ENCODE results near the gene ZDHHC12.

DNA sequence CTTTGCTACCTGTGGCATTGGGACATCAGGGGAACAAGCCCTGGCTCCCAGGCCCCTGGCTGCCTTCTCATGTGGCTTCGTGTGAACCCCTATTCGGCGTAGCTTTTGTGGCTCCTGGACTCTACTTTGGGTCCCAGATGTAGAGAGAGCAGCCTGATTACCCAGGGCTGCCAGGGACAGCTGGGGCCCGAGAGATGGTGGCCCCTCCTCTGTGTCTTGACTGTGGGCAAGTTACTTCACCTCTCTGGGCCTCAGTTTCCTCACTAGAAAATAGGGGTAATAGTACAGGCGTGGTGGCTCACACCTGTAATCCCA is 19.6 kb downstream of the ZDHHC12 start:
- TF ChIP-seq, protein P1, sequence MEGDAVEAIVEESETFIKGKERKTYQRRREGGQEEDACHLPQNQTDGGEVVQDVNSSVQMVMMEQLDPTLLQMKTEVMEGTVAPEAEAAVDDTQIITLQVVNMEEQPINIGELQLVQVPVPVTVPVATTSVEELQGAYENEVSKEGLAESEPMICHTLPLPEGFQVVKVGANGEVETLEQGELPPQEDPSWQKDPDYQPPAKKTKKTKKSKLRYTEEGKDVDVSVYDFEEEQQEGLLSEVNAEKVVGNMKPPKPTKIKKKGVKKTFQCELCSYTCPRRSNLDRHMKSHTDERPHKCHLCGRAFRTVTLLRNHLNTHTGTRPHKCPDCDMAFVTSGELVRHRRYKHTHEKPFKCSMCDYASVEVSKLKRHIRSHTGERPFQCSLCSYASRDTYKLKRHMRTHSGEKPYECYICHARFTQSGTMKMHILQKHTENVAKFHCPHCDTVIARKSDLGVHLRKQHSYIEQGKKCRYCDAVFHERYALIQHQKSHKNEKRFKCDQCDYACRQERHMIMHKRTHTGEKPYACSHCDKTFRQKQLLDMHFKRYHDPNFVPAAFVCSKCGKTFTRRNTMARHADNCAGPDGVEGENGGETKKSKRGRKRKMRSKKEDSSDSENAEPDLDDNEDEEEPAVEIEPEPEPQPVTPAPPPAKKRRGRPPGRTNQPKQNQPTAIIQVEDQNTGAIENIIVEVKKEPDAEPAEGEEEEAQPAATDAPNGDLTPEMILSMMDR (IDR thresholded peaks at IDR 0.05; ENCODE audit: low read depth, low read length, missing input control): no peak
- no peak for TF ChIP-seq JUND (IDR thresholded peaks at IDR 0.05)
- TF ChIP-seq, protein P2, sequence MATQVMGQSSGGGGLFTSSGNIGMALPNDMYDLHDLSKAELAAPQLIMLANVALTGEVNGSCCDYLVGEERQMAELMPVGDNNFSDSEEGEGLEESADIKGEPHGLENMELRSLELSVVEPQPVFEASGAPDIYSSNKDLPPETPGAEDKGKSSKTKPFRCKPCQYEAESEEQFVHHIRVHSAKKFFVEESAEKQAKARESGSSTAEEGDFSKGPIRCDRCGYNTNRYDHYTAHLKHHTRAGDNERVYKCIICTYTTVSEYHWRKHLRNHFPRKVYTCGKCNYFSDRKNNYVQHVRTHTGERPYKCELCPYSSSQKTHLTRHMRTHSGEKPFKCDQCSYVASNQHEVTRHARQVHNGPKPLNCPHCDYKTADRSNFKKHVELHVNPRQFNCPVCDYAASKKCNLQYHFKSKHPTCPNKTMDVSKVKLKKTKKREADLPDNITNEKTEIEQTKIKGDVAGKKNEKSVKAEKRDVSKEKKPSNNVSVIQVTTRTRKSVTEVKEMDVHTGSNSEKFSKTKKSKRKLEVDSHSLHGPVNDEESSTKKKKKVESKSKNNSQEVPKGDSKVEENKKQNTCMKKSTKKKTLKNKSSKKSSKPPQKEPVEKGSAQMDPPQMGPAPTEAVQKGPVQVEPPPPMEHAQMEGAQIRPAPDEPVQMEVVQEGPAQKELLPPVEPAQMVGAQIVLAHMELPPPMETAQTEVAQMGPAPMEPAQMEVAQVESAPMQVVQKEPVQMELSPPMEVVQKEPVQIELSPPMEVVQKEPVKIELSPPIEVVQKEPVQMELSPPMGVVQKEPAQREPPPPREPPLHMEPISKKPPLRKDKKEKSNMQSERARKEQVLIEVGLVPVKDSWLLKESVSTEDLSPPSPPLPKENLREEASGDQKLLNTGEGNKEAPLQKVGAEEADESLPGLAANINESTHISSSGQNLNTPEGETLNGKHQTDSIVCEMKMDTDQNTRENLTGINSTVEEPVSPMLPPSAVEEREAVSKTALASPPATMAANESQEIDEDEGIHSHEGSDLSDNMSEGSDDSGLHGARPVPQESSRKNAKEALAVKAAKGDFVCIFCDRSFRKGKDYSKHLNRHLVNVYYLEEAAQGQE (IDR thresholded peaks at IDR 0.05): no peak

Data from liver (tissue), 3 donors.